Measurements from ENCODE around the gene MPC2.
"Not testable (repeated sequence)": the region's sequence is repeated elsewhere in the genome, so short reads cannot be mapped to it uniquely, and the experiment has no call there.

MPC2 gene

DNA sequence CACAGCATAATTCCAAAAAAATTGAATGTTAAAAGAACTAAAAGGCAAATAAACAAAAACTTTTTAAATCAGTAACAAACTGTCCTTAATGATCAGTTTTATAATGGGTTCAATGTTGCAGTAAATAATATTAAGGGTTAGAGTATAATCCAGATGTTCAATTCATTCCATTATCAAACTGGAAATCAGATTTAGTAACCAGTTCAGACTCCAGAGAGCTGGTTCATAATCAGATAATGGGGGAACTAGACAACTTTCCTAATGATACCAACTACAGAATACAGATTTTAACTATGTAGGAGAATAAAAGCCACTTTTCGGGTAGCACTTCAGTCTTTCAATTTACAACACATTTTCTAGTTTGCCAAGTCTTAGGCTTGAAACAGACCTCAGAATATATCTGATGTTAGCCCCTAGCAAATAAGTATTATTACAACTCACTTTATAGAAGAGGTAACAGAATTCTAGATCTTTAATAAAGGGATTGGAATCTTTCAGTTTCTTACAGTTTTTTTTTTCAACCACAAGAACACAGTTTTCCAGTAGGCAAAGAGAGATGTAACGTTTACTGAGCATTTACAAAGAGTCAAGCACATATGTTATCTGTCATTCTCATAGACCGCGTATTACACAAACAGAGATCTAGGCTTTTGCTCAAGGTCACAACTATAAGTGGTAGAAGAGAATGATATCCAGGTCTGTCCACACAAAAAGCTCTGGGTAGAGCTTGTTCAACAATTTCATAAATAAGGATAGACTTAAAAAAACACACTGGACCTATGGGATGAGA, 2.3 kb downstream of the MPC2 start:
- DNase-seq = no peak

DNA sequence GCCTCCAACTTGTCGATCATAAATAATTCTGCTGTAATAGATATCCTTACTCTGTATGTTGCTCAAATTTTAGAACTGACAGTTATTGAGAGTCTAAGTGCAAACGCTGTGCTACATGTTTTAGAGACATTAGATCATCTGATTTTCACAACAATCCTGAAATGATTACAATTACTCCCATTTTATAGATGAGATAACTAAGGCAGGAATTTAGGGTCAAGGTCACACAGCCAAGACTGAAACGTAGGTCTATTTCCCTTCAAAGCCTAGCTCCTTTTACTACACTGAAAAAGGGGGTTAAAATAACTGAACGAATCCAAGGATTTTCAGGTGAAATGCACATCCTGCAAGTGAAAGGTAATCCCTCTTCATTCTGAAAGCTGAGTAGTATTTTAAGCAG, 3.1 kb downstream of the MPC2 start:
- DNase-seq = no peak

DNA sequence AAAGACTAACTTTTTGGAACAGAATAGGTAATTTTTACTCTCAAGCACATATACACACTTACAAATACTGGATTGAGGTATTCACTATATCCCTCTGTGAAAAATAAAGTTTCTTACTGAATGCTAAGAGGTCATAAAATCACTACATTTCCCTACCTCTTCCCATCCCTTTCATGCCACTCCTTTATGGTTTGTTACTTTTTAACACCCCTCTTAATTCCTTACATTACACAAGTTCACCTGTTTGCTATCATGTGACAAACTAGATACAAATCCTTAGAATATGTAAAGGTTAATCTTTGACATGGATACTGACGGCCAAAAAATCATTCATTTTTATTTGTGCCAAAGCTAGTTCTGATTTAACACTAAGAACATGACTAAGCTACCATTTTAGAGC, 7.1 kb downstream of the MPC2 start:
- DNase-seq = no peak

DNA sequence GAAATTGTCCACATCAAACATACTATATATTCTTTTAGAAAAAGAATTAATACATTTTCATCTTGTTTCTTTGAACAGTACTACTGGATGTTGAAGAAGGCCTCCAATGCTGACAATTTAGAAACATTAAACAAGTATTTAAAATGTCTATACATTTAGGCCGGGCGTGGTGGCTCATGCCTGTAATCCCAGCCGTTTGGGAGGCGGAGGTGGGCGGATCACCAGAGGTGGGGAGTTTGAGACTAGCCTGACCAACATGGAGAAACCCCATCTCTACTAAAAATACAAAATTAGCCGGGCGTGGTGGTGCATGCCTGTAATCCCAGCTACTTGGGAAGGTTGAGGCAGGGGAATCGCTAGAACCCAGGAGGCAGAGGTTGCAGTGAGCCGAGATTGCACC, 8.0 kb downstream of the MPC2 start:
- DNase-seq = not testable (repeated sequence)

DNA sequence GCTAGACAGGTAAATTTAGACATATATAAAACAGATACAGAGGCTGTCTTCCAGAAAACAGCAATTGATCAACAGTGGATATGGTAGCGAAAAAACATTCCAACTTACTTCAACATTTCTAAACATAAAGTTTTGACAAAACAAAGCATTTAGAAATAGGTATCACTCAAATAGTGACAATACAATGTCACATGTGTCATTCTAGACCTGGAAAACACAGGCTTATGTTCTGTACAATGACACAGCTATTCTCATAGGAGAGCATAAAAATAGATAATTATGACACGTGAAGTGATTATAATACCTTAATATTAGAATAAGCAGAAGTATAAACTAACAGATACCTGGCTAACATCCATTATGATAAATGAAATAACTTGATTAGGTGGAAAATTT, 8.4 kb downstream of the MPC2 start:
- no peak for DNase-seq

DNA sequence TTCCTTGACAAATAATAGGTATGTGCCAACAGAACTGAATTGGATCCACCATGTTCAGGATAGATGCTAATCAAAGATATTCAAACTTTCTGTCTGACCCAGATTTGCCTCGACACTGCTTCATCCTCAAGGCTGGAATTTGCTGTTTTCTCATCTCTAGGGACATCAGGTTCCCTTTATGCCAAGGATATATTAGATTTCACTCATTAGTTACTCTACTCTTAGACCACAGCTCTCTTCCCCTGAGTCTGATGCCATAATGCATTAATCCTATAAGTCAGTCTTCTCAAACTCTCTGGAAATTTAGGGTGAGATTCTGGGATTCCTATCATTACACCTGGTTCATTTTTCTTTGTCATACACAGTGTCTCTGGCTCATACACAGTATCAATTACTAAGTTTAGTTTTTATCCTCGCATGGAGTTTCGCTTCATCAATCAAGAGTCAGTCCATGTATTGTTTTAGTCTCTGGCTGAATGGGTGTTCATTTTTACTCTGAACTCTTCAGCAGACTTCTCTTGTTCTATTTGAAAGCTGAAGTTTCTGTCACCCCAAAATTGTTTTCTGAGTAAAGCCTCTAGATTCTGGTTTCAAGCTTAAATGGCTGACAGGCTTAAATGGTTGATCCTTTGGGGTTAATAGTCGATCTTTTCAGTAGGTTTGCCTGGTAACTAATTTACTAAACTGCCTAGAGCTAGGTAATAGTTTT, 9.7 kb downstream of the MPC2 start:
- peak; percentile 14 for DNase-seq

DNA sequence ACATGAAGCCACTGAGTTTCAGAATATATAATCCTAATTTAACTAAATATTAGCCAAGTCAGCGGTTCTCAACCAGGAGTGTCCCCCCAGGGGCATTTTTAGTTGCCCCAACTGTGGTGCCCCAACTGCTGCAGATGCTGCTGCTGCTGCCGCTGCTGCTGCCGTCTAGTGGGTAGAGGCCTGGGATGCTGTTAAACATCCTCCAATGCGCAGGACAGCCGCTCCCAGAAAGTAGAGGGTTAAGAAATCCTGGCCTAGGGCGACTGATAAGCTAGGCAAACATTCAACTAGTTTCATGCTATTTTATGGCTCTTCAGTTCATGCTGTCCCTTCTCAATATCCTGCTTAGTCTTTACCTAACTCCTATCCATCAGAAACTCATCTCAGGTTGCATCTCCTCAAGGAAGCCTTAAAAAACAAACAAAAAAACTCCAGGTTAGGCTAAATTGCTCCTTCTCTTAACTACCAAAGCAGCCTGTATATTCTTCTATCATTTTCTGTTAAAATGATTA, 10.3 kb downstream of the MPC2 start:
- no peak for DNase-seq

DNA sequence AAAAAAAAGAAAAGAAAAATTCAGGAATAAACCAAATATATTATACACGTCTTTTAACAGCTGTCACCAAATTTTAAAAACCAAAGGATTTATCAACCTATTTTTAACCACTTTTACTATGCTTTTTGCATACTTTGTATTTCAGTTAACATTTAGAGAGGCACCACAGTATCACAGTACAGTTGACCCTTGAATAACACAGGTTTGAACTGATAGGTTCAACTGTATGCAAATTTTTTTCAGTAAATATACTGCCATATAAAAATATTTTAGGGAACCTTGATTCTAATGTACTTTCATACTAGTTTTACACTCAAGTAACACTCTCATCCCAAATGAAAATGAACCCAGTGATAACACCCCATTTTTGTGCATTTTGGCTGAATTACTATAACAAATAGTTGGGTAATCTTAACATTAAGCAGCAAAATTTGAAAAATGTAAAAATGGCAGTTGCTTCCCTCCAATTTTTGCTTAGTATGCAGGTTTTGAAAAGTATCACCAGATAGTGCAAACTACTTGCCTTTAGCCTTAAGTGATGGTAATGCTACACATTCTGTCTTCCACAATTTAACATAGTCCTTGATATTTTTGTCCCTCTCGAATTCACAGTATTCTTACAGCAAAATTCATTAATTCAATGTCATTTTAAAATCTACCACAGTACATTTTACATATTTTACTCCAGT, 12.2 kb downstream of the MPC2 start:
- no peak for DNase-seq

DNA sequence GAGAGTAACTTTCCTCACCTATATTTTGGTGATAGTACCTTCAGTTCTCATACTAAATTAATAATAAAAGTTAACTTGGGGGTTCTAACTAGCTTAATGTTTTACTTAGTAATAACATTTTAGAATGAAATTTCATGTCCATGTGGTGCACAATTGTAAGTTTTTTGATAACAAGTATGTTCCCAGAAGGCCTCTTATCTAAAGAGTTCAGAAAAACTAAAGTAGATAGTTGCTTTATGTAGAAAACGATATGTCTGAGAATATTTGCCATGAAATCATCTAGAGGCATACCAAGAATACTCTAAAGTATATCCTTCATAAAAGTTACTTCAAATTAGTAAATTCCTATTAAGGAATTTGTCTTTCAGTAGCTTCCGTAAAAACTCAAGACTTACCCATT, 12.8 kb downstream of the MPC2 start:
- DNase-seq = no peak

DNA sequence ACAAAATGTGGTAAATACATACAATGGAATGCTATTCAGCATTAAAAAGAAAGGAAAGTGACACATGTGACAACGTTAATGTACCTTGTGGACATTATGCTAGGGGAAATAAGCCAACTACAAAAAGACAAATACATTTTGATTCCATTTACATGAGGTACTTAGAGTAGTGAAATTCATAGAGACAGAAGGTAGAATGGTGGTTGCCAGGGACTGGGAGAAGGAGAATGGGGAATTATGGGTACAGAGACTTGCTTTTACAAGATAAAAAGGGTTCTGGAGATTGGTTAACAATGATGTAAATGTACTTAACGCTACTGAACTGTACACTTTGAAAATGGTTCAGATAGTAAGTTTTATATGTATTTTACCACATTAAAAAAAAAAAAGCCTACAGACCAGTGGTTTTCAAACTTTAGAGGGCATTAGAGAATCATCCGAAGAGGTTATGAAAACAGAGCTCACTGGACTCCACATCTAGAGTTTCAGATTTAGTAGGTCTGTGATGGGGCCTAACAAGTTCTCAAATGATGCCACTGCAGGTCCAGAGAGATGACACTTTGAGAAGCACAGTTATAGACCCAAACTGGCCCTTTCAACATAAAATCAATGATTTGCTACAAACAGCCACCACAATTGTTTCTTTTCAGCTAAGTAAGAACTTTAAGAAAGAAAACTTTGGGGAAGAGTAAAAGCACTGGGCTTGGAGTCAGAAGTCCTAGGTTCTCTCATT, 13.4 kb downstream of the MPC2 start:
- no peak for DNase-seq

DNA sequence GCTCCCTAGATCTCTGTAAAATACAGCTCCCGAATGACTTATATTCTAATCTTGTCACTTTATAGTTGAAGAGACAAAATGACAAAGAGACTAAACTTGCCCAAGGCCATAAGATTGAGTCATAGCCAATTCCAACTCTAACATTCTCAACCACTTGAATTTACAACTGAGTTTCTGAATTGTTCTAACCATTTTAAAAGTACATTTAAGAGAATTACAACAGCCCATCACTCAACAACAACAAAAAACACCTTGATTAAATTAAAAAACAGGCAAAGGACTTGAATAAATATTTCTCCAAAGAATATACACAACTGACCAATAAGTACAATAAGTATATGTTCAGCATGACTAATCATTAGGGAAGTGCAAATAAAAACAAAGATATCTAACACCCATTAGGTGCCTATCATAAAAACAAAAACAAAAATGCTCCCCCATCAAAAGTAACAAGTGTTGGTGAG, 14.2 kb downstream of the MPC2 start:
- no peak for DNase-seq

DNA sequence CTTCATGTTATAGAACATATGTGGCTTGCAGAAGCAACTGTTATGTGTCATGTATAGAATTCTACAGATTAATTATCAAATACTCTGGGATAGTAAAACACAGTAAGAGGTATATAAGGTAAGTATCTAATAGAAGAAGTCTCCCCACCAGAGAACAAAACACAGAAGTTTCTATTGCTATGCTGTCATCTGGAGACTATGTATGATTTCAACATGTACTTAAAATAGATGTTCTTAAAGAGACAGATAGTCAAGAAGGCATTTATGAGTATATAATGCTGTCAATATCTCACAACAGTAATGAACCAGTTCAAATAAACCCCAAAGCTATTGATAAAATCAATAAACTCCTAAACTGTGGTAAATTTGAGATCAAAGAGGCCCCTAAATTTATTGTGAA, 14.8 kb downstream of the MPC2 start:
- no peak for DNase-seq

DNA sequence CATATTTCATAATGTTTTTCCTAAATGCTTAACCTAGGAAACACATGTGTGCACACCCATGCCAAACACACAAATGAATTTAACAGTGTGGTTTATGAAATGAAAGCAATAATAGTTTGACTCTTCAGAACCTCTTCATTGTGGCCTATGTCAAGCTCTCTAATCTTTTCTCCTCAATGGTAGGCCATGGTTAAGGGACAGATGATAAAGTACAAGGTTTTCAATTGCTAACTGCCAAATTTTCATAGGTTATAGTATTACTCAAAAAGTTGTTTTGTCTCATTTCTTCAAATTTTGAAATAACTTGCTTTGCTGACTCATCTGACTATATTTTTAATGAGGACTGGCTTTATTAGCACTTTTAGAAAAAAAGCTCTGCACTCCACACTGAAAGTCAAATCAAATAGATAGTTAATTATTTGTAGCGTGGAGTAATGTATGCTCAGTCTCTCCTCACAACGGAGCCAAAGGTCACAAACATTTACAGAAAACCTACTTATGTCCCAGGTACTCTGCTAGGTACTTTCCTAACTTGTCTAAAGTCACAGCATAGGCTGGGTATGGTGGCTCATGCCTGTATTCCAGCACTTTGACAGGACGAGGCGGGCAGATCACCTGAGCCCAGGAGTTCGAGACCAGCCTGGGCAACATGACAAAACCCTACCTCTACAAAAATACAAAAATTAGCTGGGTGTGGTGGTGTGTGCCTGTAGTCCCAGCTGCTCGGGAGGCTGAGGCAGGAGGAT, 19.9 kb downstream of the MPC2 start:
- no peak for DNase-seq

DNA sequence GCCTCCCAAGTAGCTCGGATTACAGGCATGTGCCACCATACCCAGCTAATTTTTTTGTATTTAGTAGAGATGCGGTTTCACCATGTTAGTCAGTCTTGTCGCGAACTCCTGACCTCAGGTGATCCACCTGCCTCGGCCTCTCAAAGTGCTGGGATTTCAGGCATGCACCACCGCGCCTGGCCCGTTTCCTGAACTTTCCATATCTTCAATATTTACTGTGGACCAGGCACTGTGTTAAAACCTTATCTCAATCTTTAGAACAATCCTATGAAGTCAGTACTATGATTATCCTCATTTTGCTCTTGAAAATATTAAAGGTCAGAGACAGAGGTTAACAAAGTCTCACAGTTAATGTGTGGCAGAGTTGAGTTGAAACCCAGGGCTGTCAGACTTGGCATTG, 21.3 kb downstream of the MPC2 start:
- DNase-seq = no peak

DNA sequence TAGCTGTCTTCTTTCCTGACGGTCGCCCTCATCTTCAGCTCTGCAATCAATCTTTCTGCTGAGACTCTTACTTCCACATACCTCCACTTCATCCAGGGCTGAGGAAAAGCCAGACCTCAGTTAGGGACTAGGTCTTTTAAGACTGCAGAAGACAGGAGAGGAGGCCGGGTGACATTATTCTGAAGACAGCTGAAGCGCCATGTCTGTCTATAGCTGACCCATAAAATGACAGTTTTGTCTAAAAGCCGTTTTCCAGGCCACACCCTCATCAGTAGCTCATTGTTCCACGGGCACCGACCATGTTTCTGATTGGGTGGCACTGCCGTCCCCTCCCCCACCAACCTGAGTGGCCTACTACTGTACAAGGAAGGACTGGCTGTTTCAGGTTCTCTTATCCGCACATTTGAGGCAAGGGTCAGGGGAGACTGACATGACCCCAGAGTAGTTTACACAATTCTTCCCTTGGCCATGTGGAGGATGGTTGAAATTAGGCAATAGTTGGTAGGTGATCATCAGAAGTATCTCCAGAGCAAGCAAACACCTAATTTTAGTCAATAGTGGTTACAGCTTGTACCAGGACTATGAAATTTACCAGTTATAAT, 22.9 kb downstream of the MPC2 start, which contains the start of gene ADCY10:
TSS of gene ADCY10 (minus strand) at position 240 of the 602 bp plus-strand sequence. CDS start 8,994 bp downstream, outside the sequence.
- DNase-seq = no peak

DNA sequence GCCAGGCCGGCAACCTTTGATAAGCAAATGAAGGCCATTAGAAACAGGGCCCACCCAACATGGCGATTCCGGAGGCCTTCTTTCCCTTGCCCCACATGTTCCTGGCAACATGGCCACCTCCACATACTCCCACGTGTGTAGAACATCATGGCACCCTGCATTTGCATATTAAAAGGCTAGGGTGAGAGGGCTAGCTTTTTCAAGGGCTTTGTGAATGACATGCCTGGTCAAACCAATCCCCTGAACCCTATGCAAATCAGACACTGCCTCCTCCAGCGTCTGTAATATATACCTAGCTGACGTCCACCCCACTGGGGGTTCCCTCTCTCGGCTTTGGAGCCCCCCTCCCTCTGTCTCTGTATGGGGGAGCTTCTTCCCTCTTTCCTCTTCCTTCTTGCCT, 24.6 kb downstream of the MPC2 start:
- DNase-seq = no peak

DNA sequence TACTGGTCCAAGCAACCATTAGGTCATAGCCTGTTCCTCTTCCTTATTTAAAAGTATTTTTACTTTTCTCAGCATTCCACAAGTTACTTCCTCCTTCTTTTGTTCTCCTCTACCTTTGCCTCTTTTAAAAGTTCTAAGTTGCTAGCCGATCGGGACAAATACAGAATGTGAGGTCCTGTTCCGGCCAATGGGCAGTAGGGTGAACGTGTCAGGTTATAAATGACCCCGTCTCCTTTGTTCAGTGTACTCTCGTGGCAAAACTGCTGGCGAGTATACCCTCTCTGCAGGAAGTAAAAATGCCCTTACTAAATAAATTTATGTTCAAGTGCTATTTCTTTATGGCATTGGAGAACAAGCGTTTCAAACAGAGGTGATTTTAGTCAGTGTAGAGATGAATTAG, 25.5 kb downstream of the MPC2 start:
- DNase-seq = no peak

DNA sequence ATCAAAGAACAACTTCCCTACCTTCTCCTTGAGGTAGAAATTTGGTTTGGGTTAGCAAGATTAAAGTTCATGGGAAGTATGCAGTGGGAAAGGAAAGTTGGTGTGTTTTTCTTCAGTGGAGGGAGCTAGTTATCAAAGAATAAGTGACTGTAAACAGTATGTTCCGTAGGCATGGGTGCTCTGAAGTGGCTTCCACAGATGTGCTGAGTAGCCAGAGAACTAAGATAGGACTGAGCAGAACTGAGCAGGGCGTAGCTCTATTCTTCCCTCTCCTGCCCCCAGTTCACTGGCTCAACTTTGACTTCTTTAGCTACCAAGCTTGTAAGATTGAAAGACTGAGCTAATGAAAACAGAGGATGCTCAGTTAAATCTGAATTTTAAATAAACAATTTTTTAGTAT, 26.3 kb downstream of the MPC2 start:
- no peak for DNase-seq

DNA sequence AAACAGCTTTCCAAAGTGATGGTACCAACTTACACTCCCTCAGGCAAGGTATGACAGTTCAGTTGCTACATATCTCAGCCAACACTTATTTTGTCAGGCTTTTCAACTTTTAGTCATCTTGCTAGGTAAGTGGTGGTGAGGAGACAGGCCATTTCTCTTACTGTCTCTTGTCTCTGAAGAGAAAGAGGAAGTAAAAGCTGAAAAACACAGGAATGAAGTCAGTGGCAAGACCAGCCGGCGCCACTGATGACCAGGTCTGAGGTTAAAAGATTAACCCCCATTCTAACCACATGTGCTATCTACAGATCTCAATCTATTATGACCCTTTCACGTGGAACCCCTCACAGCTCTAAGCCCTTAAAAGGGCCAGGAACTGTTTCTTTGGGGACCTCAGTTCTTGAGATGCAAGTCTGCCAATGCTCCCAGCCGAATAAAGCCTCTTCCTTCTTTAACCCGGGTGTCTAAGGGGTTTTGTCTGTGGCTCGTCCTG, 27.1 kb downstream of the MPC2 start:
- DNase-seq = no peak

DNA sequence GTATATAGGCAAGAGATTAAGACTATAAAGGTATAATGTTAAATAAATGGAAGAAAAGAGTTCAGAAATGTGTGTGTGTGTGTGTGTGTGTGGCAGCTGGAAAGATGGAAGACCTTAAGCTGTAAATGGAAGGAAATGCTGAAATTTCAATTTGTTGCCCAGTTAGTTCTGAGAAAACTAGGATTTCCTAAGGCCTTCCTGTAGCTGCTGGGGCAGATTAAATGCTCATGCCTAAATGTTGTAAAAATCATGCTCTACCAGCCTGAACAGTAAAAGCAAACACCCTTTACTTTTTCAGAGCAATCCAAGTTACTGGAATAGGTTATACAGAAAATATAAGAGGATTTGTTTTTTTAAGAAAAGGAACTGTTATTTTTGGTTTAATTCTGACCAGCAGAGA, 31.2 kb downstream of the MPC2 start:
- DNase-seq = no peak

DNA sequence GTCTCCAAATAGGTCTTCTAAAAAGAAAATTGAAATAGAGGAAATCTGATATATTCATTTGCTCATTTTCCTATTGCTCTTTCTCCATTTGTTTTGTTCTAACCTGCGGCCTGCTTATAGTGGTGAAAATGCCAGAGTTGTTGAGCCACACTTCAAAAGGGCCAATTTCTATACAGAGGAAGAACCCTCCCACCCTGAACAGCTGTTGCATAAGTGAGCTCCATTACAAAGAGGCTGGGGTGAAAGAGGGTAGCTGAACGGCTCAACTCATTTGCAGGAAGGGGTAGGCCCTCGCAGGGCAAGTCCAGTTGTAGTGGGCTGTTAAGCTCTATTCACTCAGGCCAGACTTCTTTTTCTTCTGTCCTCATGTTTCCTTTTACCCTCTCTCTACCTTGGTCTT, 31.7 kb downstream of the MPC2 start:
- DNase-seq = peak; percentile 56
